GM21786 (cell line): Measurements from ENCODE around the gene CENPS.
"Not testable (repeated sequence)": the region's sequence is repeated elsewhere in the genome, so short reads cannot be mapped to it uniquely, and the experiment has no call there.

Source experiments
- ATAC-seq: cut with Tn5 transposase; IDR thresholded peaks from one replicate; pipeline ENCODE4 v1.9.1; 2021; ENCODE audit not compliant: unreplicated experiment

CENPS gene

DNA sequence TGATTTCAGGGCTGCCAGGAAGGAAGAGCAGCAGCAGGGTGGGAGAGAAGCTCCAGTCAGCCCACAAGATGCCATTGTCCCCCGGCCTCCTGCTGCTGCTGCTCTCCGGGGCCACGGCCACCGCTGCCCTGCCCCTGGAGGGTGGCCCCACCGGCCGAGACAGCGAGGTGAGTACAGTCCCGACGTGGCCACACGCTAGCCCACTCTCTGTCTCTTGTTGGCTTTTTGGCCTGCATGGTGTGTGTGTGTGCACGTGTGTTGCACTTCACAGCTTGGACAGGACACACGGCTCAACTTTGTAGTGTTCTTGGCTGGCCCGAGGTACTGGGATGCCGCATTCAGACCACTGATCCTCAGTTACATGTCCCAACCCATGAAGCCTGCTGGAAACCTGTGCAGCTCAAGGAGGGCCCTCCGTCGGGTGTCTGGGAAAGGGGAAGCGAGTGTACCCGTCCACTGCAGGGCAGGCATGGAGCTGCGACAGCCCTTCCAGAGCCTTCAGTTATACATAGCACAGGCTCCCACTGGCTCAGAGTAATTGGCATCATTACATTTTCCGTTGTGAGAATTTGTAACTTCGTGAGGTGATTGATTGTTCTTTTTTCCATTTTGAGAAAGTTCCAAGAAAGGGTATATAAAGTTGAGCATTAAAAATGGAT is 20.1 kb downstream of the CENPS start:
- no peak for ATAC-seq

DNA sequence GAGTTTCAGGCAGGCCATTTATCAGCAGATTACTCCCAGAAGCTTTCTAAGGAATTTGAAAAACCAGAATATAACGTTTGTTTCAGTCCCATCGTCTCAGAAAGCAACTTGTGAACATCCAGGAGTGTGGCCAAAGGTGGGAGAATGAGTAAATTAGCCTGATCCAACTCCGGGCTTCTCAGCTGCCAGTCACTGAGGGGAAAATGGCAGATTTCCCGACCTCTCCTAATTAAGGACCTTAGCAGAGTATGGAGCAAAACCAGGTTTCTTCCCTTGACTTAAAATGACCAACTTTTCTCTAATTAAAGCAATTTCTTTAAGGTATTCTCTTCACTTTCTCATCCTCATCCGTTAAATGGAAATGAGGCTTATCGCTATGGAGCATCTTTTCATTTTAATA is 20.6 kb downstream of the CENPS start:
- ATAC-seq = no peak

DNA sequence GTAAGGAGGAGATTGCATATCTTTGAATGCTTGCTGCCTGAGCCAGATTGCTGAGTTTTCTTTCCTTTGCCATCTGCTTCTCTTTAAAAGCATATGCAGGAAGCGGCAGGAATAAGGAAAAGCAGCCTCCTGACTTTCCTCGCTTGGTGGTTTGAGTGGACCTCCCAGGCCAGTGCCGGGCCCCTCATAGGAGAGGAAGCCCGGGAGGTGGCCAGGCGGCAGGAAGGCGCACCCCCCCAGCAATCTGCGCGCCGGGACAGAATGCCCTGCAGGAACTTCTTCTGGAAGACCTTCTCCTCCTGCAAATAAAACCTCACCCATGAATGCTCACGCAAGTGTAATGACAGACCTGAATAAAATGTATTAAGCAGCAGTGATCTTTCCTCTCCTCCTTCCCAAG is 21.1 kb downstream of the CENPS start:
- no peak for ATAC-seq

DNA sequence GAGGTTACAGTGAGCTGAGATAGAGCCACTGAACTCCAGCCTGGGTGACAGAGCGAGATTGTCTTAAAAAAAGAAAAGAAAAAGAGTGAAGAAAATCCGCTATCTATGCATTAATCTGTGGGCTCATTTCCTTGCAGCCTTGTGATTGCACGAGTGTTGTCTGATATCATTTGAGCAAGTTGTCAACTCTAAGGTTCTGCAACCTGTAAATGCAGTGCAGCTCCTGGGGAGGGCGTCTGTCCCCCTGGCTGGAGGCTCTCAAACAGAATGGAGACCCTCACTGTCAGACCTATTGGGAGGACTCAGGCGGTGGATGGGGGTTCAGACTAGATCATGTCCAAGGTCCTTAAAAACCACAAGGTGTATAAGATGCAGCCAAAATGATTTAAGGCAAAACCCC is 25.8 kb downstream of the CENPS start:
- ATAC-seq = no peak

DNA sequence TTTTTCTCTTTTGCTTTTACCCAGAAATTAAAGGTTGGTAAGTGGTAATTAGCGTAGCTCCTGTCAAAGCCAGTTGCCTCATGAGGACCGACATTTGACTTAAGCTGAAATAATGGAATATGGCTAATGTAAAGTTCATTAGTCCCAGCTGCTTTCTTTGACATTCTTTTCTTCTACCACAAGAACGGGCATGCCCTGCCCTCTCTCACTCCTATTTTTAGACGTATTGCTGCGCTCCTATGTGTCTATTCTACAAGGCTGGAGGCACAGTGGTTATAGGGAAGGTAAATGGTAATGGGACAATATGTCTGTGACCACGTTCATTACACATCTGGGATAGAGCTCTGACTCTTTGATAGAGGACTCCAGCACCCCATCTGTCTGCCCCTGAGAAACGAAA is 26.4 kb downstream of the CENPS start:
- ATAC-seq = no peak

DNA sequence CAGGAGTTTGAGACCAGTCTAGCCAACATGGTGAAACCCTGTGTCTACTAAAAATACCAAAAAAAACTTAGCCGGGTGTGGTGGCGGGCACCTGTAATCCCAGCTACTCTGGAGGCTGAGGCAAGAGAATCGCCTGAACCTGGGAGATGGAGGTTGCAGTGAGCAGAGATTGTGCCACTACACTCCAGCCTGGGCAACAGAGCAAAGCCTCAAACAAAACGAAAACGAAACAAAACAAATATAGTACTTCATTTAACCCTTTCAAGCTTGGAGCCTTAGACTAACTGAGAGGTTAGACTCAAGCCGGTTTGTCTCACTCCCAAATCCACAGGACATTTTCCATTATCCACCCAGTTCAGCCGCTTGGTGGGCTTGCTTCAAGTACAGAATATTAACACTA is 27.2 kb downstream of the CENPS start:
- not testable (repeated sequence) for ATAC-seq

DNA sequence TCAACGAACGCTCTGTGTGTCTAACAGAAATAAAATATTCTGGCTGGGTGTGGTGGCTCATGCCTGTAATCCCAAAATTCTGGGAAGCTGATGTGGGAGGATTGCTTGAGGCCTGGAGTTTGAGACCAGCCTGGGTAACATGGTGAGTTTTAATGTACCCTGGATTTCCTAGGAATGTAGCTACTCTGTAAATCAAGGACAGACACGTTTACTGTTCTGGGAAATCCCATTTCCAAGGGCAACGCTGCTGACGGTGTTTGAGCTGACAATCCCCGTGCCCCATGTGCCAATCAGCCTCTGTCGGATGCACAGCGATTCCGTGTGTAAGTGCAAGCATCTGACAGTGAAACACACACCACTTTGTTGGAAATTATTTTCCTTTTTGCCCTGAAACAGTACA is 27.6 kb downstream of the CENPS start:
- ATAC-seq = no peak

DNA sequence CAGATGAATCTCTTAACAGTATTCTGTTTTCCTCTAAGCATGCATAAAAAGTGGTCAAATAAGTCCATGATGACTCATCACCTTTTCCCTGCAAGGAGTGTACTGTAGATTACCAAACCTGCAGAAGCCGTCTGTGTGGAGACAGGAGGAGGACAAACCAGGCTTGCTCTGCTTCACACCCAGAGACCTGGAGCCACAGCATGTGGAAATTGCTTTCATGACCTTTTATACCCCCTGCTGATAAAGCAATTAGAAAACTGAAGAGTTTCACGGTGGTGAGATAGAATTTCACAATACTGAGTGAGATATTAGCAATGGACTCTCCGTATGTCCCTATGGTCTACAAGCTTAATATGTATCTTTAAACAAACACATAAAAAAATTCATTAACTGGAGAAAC is 29.0 kb downstream of the CENPS start:
- no peak for ATAC-seq

DNA sequence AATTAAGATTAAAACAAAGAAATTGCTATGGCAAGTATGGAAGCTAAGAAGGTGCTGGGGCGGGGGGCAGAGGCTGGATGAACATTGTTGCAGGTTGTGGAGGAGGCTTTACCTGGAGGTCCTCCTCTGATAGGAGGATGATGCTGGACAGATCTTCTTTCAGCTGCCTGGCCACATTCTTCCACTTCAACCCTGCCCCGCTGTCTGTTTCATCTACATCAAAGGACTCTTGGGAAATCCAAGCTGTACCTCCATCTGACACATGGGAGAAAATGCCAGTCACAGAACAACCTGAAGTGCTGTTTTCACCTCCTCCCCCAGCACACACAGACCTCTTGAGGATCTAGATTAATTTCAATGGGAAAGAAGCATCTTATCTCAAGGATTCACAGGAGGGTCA is 36.8 kb downstream of the CENPS start:
- ATAC-seq = no peak

DNA sequence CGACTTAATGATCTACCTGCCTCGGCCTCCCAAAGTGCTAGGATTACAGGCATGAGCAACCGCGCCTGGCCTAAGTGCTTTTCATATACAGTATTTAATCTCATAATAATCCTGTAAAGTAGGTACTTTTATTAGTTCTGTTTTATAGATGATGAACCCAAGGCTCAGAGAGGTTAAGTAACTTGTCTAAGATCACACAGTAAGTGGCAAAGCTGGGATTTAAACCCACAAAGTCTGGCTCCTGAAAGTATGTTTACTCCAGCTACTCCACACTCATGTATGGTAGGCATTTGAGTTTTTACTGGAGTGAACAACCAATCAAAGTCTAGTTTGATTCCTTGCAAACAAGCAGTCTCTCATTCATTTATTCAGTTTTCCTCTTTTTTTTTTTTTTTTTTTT is 39.8 kb downstream of the CENPS start:
- ATAC-seq = no peak

DNA sequence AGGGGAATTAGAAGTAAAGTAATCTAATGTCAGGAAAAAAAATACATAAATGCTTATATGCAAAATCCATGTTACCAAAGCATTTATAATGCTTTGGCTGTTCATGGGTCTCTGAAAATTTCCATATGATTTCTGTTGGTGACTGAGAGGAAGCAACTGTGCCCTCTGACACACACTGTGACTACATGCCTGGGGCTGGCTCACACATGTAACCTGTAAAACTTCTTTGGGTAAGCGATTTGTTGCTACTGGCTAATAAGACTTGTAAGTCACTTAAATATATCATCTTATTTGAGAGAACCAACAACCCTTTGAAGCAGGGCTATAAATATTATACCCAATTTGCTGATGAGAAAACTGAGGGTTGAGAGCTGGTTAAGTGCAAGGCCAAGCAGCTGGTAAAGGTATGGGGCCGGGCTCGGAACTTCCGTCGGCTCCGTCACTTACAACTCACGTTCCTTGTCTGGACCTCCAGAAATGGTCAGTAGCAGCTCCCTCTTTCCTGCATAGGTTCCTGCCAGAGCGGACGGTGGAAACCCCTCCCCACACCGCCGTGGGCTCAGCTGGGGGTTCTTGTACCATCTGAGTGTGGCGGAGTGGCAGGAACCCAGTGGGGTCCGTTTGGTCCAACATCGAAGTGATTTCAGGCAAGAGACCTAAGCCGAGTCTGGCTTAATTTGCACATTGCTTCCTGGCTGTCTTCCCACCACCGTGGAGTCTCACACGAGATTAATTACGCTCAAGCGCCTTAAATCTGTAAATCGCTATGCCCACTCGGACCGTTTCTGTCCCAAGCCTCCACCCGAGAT is 41.4 kb downstream of the CENPS start:
- ATAC-seq = no peak

DNA sequence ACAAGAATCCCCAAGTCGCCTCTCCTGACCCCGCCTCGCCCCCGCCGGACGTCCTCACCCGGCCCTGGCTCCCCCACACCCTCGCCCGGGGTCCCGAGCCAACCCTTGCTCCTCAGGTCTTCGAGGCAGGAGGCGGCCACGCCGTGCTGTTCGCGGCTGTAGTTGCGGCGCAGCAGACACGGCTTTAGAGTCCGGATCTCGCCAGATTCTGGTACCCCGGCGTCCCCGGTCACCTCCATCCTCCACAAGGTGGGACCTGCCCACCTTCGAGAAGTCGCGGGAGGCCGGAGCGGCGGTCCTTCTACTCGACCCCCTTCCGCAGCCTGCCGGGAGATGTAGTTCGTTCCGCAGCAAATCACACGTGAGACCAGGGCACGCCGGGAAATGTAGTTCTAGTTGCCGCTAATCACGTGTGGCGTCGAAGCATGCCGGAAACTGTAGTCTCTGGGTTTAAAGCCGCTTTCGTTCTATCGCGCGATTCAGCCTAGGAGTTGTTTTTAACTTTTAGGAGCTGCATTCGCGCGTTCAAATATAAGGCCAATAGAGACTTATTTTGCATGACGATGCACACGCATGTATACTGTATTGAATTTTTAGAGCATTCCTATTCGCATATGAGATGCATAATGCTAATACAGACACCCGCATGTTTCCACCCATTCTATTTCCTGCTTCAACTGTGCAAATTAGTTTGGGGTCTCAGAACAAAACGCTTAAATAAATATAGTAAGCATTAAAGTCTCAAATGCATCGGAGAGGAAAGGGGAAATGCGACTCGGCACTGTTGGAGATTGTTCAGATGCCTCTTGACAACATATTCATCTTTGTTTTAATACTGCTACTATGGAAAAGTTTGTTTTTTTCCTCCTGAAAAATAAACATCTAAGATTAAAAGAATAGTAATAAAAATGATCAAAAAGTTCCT is 42.2 kb downstream of the CENPS start, which contains the start of gene DFFA:
Gene DFFA (minus strand): TSS at position 310 of the 925 bp plus-strand sequence. CDS start 71 bp downstream, at position 239.
- peak; percentile 80 for ATAC-seq

DNA sequence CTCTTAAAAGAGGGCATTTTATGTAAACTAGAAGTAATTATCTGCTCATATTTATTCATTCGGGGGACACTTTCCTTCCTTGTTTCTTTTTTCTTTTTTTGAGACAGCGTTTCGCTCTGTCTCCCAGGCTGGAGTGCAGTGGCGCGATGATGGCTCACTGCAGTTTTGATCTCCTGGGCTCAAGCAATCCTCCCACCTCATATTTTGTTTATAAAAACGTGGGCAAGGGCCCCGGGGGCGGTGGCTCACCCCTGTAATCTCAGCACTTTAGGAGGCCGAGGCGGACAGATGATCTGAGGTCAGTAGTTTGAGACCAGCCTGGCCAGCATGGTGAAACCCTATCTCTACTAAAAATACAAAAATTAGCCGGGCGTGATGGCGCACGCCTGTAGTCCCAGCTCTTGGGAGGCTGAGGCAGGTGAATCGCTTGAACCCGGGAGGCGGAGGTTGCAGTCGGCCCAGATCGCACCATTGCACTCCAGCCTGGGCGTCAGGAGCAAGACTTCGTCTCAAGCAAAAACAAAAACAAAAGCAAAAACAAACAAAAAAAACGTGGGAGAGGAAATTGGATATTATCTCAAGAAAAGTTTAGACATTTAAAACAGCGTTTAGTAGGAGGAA is 43.0 kb downstream of the CENPS start:
- no peak for ATAC-seq

DNA sequence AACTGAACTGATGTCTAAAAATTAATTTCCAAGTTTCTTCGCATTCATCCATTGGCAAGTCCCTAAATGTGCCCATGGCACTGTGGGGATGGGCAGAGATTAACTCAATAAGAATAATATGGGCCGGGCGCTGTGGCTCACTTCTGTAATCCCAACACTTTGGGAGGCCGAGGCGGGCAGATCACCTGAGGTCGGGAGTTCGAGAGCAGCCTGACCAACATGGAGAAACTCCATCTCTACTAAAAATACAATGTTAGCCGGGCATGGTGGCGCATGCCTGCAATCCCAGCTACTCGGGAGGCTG is 44.0 kb downstream of the CENPS start:
- ATAC-seq = not testable (repeated sequence)

DNA sequence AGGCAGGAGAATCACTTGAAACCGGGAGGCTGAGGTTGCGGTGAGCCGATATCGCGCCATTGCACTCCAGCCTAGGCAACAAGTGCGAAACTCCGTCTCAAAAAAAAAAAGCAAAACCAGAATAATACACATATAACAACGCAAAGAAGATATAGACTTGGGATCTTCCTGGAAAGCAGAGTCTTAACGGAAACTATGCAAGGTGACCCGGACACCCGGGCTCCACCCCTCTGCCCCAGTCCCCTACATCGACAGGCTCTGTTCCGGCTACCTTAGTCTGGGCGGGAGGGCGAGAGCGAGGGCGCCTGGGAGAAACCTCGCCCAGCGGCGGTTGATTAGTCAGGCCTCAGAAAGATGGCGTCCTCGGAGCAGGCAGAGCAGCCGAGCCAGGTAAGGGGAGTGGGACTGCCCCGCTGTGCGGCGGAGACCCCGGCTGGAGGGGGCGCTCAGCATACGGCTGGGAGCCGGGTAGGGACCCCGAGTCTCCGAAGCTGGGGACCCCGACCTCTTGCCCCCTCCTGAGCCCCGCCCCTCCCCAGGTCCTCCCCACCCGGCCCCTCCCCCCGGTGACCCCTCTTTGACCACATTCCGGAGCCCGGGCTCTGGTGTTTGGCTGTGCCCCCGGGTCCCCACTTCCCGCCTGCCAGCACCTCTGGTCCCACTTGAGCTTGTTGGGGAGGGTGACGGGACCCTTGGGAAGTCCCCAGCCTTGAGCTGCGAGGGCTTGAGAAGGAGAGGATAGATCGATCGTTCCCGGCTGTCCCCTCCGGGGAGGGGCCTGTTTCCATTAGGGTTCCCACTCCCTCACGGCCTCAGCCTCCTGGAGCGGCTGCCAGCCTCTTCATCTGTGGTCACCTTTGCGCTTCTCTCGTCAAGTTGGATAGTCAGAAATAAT is 44.6 kb downstream of the CENPS start, which contains the start of gene PEX14:
Gene PEX14 (plus strand): TSS at position 338 of the 895 bp plus-strand sequence. CDS start 17 bp downstream, at position 355.
- peak; percentile 66 for ATAC-seq

DNA sequence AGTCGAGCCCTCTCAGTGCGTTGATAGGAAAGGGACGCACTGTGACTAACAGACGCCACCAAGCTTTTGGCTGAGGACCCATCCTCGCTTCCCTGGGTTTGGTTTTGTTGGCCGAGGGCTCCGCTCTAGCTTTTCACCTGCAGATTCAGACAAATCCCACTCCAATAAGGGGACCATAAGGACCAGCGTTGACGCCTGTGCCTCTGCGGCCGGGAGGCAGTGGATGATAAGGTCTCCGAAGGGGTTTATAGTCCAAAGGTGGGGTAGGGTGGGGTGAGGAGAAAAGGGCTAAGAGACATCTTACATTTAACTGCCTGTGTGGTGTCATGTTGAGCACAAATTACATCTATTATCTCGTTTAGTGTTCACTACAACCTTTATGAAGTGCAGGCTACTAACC is 45.3 kb downstream of the CENPS start:
- no peak for ATAC-seq

DNA sequence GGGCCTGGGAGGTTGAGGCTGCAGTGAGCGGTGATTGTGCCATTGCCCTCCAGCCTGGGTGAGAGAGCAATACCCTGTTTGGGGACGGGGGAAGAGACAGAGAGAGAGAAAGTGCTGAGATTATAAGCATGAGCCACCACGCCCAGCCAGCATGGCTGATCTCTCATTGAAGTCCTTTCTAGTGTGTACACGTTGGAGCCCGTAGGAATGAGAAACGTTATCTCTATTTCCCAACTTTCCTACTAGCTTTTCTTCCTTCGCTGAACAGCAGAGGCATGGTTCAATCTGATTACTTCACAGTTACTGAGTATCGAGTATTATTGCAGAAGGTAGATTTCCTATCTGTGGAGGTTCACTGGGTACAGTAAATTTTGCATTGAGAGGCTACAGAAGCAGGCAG is 49.1 kb downstream of the CENPS start:
- ATAC-seq = no peak

DNA sequence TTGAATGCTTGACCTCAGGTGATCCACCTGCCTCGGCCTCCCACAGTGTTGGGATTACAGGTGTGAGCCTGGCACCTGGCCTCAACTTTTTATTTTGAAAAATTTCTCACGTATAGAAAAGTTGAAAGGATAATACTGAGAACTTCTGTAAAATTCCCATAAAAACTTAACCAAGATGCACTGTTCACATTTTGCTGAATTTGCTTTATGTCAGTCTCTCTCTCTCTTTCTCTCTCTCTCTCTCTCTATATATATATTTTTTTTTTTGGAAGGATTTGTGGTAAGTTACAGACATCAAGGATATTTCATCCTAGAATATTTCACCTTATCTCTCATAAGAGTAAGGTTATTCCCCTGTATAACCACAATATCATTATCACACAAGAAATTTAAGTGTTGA is 50.4 kb downstream of the CENPS start:
- ATAC-seq = no peak

DNA sequence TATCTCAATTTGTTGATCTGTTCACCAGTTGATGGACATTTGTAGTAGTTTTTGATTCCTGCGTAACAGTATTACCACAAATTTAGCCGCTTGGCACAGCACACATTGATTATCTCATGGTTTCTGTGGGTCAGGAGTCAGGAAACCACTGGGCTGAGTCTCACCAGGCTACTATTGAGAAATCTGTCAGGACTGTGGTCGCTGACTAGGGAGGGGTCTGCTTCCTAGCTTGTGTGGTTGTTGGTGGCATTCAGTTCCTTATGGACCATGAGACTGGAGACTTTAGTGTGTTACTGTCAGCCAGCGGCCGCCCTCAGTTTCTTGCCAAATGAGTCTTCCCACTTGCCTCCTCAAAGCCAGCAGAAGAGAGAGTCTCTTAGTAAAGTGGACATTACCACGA is 54.3 kb downstream of the CENPS start:
- ATAC-seq = no peak
